Cardiac muscle cell (in vitro differentiated cells and primary cell): ENCODE results near the gene FAM120B. TPM values are rescaled to one million over a fixed set of nuclear protein-coding genes. Genes with fewer than 3 reads are reported as not detected.

Experiments used
- DNase-seq, 2 donors: peaks; one replicate each; pipeline versions ENCODE4 v3.0.0 to v3.0.0-alpha.2; 2010 to 2017; ENCODE audit warnings: low read depth in 1 of 2, low spot score in 1 of 2
- H3K27ac ChIP-seq: fragments of 200-600 bp; sonication (generic); 2 replicates; pipeline ENCODE4 v1.5.1; 2016
- H3K27me3 ChIP-seq: fragments of 200-600 bp; sonication (generic); 2 replicates; pipeline ENCODE4 v1.6.0; 2016; ENCODE audit warnings: control low read depth
- H3K36me3 ChIP-seq: fragments of 200-600 bp; sonication (generic); 2 replicates; pipeline ENCODE4 v1.5.1; 2016; ENCODE audit warnings: control low read depth
- H3K4me1 ChIP-seq: fragments of 200-600 bp; sonication (generic); 2 replicates; pipeline ENCODE4 v1.8.1; 2017; ENCODE audit warnings: low read depth, mild to moderate bottlenecking, mixed run types
- H3K4me3 ChIP-seq: fragments of 200-600 bp; sonication (generic); 2 replicates; pipeline ENCODE4 v1.5.1; 2016; ENCODE audit warnings: mild to moderate bottlenecking
- H3K9me3 ChIP-seq: fragments of 200-600 bp; sonication (generic); 2 replicates; pipeline ENCODE4 v1.5.1; 2017; ENCODE audit warnings: low read depth, mild to moderate bottlenecking, control low read depth
- CTCF ChIP-seq: IDR thresholded peaks from 2 replicates; pipeline ENCODE4 v1.5.1; 2012; ENCODE audit warnings: low read depth, mild to moderate bottlenecking, low read length
- polyA plus RNA-seq: library from polyadenylated mRNA; unstranded; fragments of >200 nt; fragmentation: Nextera tagmentation; extraction: Ambion mirVana; gene quantifications from 2 replicates; pipeline ENCODE4 v1.2.1, GENCODE V29; 2016
- total RNA-seq: library from RNA; depleted of rRNA; stranded (reverse); fragments of >200 nt; gene quantifications from 2 replicates; pipeline ENCODE4 v1.2.3, GENCODE V29; 2016

FAM120B gene
- total and polyA plus RNA-seq, 2 experiments from 2014 or later: 13.2 to 24.9 TPM

- Histone ChIP-seq H3K4me1 (peaks cover 4% of the 10 kb centered on the region), H3K27ac (no peak overlapping the region), H3K9me3 (no peaks in the 10 kb centered on the region), H3K4me3 (no peak overlapping the region), H3K27me3 (no peaks in the 10 kb centered on the region), H3K36me3 (no peaks in the 10 kb centered on the region)
- TF ChIP-seq CTCF: no peak
- DNase-seq: no peak
These were observed 141.0 kb downstream of the FAM120B start for GRCh38 chr6:170447561-170447930.

GRCh38 chr6:170448317-170448716, 141.8 kb downstream of the FAM120B start:
- Histone ChIP-seq H3K27ac (no peak overlapping the region), H3K4me1 (peaks cover 4% of the 10 kb centered on the region), H3K27me3 (no peaks in the 10 kb centered on the region), H3K36me3 (no peaks in the 10 kb centered on the region), H3K9me3 (no peaks in the 10 kb centered on the region), H3K4me3 (no peak overlapping the region)
- DNase-seq: no peak
- TF ChIP-seq CTCF: no peak

- no peaks in the 10 kb centered on the region for H3K9me3 ChIP-seq
- H3K36me3 ChIP-seq: no peaks in the 10 kb centered on the region
- H3K4me1 ChIP-seq: peaks cover 4% of the 10 kb centered on the region
- no peak overlapping the region for H3K4me3 ChIP-seq
- DNase-seq: no peak
- TF ChIP-seq CTCF: no peak
- no peaks in the 10 kb centered on the region for H3K27me3 ChIP-seq
- H3K27ac ChIP-seq: no peak overlapping the region
These were observed 142.4 kb downstream of the FAM120B start for GRCh38 chr6:170448751-170449630.

GRCh38 chr6:170449835-170450753, 143.5 kb downstream of the FAM120B start:
- no peak overlapping the region for H3K27ac ChIP-seq
- no peak overlapping the region for H3K4me3 ChIP-seq
- no peaks in the 10 kb centered on the region for H3K36me3 ChIP-seq
- no peak for TF ChIP-seq CTCF
- H3K27me3 ChIP-seq: no peaks in the 10 kb centered on the region
- no peaks in the 10 kb centered on the region for H3K9me3 ChIP-seq
- H3K4me1 ChIP-seq: peaks cover 1% of the 10 kb centered on the region
- DNase-seq: no peak

GRCh38 chr6:170450916-170451761, 144.6 kb downstream of the FAM120B start:
- H3K36me3 ChIP-seq: no peaks in the 10 kb centered on the region
- no peaks in the 10 kb centered on the region for H3K27me3 ChIP-seq
- H3K9me3 ChIP-seq: no peaks in the 10 kb centered on the region
- no peaks in the 10 kb centered on the region for H3K4me1 ChIP-seq
- H3K4me3 ChIP-seq: no peak overlapping the region
- H3K27ac ChIP-seq: no peak overlapping the region
- TF ChIP-seq CTCF: no peak
- no peak for DNase-seq
